HepG2 (cell line): Measurements from ENCODE around the gene PARP3. TPM values are rescaled to one million over a fixed set of nuclear protein-coding genes. Genes with fewer than 3 reads are reported as not detected.

Experiments used
- CHCHD3 ChIP-seq: sonication (generic); formaldehyde crosslinking; IDR thresholded peaks from 2 replicates; pipeline ENCODE4 v1.8.0; 2022; ENCODE audit warnings: mild to moderate bottlenecking, missing genetic modification reagents, moderate library complexity
- FLYWCH1 ChIP-seq: sonication (generic); formaldehyde crosslinking; IDR thresholded peaks from 2 replicates; pipeline ENCODE4 v1.8.1; 2023; ENCODE audit warnings: mild to moderate bottlenecking, missing genetic modification reagents
- GLMP ChIP-seq: sonication (generic); formaldehyde crosslinking; IDR thresholded peaks from 2 replicates; pipeline ENCODE4 v1.9.0; 2021; ENCODE audit warnings: missing genetic modification reagents, mild to moderate bottlenecking, borderline replicate concordance
- HDAC2 ChIP-seq: sonication (generic); formaldehyde crosslinking; IDR thresholded peaks from 2 replicates; pipeline ENCODE4 v1.4.0; 2020; ENCODE audit warnings: missing genetic modification reagents
- HHEX ChIP-seq: IDR thresholded peaks from 2 replicates; pipeline ENCODE4 v1.6.1; 2016; ENCODE audit warnings: control low read depth
- HOXA7 ChIP-seq: sonication (generic); formaldehyde crosslinking; IDR thresholded peaks from 2 replicates; pipeline ENCODE4 v1.8.1; 2022; ENCODE audit warnings: mild to moderate bottlenecking, missing genetic modification reagents, moderate library complexity
- IKZF1 ChIP-seq: fragments of 450-650 bp; IDR thresholded peaks from 2 replicates; pipeline ENCODE4 v1.7.1; 2016
- KMT2B ChIP-seq: IDR thresholded peaks from 2 replicates; pipeline ENCODE4 v1.6.1; 2016; ENCODE audit warnings: missing genetic modification reagents, missing compliant biosample characterization
- LCORL ChIP-seq, 2 experiments: fragments of 450-650 bp in 1 of 2; sonication (generic) in 1 of 2; formaldehyde crosslinking in 1 of 2; IDR thresholded peaks; 2 replicates each; pipeline versions ENCODE4 v1.5.0 to v1.6.1; 2017 to 2020; ENCODE audit warnings: antibody characterized with exemption in 1 of 2, missing genetic modification reagents in 1 of 2
- MAF1 ChIP-seq: sonication (generic); formaldehyde crosslinking; IDR thresholded peaks from 2 replicates; pipeline ENCODE4 v1.5.0; 2020; ENCODE audit warnings: missing genetic modification reagents, borderline replicate concordance
- MBD4 ChIP-seq: IDR thresholded peaks from 2 replicates; pipeline ENCODE4 v1.6.1; 2012; ENCODE audit warnings: low read length, inconsistent platforms, borderline replicate concordance
- MED1 ChIP-seq: sonication (generic); formaldehyde crosslinking; IDR thresholded peaks from 2 replicates; pipeline ENCODE4 v1.4.0; 2020; ENCODE audit warnings: missing genetic modification reagents
- NFRKB ChIP-seq: fragments of 450-650 bp; IDR thresholded peaks from 2 replicates; pipeline ENCODE4 v1.6.1; 2017
- NRL ChIP-seq: sonication (generic); formaldehyde crosslinking; IDR thresholded peaks from 2 replicates; pipeline ENCODE4 v1.5.0; 2020; ENCODE audit warnings: missing genetic modification reagents, mild to moderate bottlenecking, moderate library complexity, borderline replicate concordance
- PHB2 ChIP-seq: fragments of 450-650 bp; IDR thresholded peaks from 2 replicates; pipeline ENCODE4 v1.6.1; 2018; ENCODE audit not compliant: partially characterized antibody
- PRPF4 ChIP-seq: fragments of 200-400 bp; formaldehyde crosslinking; IDR thresholded peaks from 2 replicates; pipeline ENCODE4 v1.6.1; 2016; ENCODE audit warnings: low read length, low read depth; ENCODE audit not compliant: poor library complexity, severe bottlenecking
- REST ChIP-seq, 2 experiments: IDR thresholded peaks; 2 replicates each; pipeline ENCODE4 v1.6.1; 2011 to 2012; ENCODE audit warnings: low read length in 2 of 2, borderline replicate concordance in 1 of 2, low read depth in 1 of 2, mild to moderate bottlenecking in 1 of 2, moderate library complexity in 1 of 2
- TBX3 ChIP-seq: fragments of 450-650 bp; IDR thresholded peaks from 2 replicates; pipeline ENCODE4 v1.6.1; 2017; ENCODE audit warnings: antibody characterized with exemption, mild to moderate bottlenecking, inconsistent platforms, borderline replicate concordance
- YEATS2 ChIP-seq: sonication (generic); formaldehyde crosslinking; IDR thresholded peaks from 2 replicates; pipeline ENCODE4 v1.4.0; 2020; ENCODE audit warnings: missing genetic modification reagents, borderline replicate concordance
- ZBTB7A ChIP-seq: sonication (generic); formaldehyde crosslinking; IDR thresholded peaks from 2 replicates; pipeline ENCODE4 v1.8.0; 2022; ENCODE audit warnings: mild to moderate bottlenecking, missing genetic modification reagents
- ZFY ChIP-seq: sonication (generic); formaldehyde crosslinking; IDR thresholded peaks from 2 replicates; pipeline ENCODE4 v1.4.0; 2020; ENCODE audit warnings: missing genetic modification reagents
- ZMYM2 ChIP-seq: sonication (generic); formaldehyde crosslinking; IDR thresholded peaks from 2 replicates; pipeline ENCODE4 v1.8.0; 2022; ENCODE audit warnings: mild to moderate bottlenecking, missing genetic modification reagents
- ZNF17 ChIP-seq: sonication (generic); formaldehyde crosslinking; IDR thresholded peaks from 2 replicates; pipeline ENCODE4 v1.5.0; 2020; ENCODE audit warnings: mild to moderate bottlenecking, missing genetic modification reagents
- ZNF263 ChIP-seq: sonication (generic); formaldehyde crosslinking; IDR thresholded peaks from 2 replicates; pipeline ENCODE4 v1.4.0; 2020; ENCODE audit warnings: missing genetic modification reagents
- ZNF382 ChIP-seq: sonication (generic); formaldehyde crosslinking; IDR thresholded peaks from 2 replicates; pipeline ENCODE4 v1.5.0; 2020; ENCODE audit warnings: missing genetic modification reagents, mild to moderate bottlenecking, borderline replicate concordance
- ZNF383 ChIP-seq: sonication (generic); formaldehyde crosslinking; IDR thresholded peaks from 2 replicates; pipeline ENCODE4 v1.4.0; 2020; ENCODE audit warnings: missing genetic modification reagents, mild to moderate bottlenecking, borderline replicate concordance
- ZNF644 ChIP-seq: IDR thresholded peaks from 2 replicates; pipeline ENCODE4 v1.6.1; 2016; ENCODE audit warnings: low read depth
- ZZZ3 ChIP-seq: sonication (generic); formaldehyde crosslinking; IDR thresholded peaks from 2 replicates; pipeline ENCODE4 v1.4.0; 2020; ENCODE audit warnings: missing genetic modification reagents, mild to moderate bottlenecking, borderline replicate concordance
- polyA plus RNA-seq, 8 experiments: library from polyadenylated mRNA; depleted of rRNA in 3 of 8; stranded (reverse) in 7 of 8; unstranded in 1 of 8; fragments of >200 nt; fragmentation: Illumina TruSeq in 4 of 8; extraction: Trizol in 4 of 8; gene quantifications; 2 replicates each; pipeline versions ENCODE4 v1.2.1 to v1.2.3, GENCODE V29; 2011 to 2016; ENCODE audit warnings: low read depth in 4 of 8, missing spikeins in 1 of 8, mixed read lengths in 1 of 8; ENCODE audit not compliant: insufficient read depth in 1 of 8
- total RNA-seq, 5 experiments: library from RNA; depleted of rRNA; stranded (reverse); fragments of >200 nt; fragmentation: Illumina TruSeq; extraction: Trizol; gene quantifications; 2 replicates each; pipeline ENCODE4 v1.2.3, GENCODE V29; 2016; ENCODE audit warnings: low read depth in 1 of 5

PARP3 gene
- total and polyA plus RNA-seq, 2 of the 13 experiments (the other 11 are each of a cell fraction or from before 2014, with no cell fraction given): 11.2 to 21.5 TPM

DNA sequence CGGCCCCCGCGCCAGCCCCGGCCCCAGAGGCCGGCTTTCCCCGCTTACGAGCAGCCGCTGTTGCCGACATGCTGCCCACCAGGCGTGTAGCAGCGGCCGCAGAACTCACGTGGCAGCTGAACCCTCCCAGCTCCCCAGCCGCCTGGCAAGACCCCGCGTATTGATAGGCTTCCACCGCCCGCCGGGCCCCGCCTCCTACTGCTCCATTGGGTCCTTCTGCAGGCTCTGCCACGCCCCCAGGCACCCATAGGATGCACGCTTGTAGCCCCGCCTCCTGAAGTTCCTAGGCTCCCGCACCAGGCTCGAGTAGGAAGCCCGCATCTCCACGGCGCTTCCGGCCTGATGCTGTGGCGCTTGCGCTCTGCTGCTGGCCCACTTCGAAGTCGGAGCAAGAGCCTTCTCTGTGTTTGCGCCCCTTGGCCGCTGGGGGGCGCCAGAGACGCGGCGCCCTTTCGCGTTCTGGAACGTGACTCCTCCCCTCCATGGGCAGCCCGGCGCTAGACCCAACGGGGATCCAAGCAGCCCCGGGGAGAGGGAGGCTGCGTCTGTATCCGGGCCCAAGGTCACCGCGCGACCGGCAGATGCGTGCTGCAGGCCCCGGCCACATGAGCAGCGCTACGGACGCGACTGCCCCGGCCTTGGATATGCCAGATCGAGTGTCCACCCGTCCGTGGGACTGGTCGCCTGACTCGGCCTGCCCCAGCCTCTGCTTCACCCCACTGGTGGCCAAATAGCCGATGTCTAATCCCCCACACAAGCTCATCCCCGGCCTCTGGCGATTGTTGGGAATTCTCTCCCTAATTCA is at the start of gene PARP3, which contains the start of gene RRP9 (continued):
- TF ChIP-seq GLMP (CRISPR knock-in tag) (no peak), NRL (peak; percentile 32; the same call in 1 of the 2 replicates), ZNF383 (CRISPR knock-in tag) (no peak), MBD4 (no peak), ZNF263 (CRISPR knock-in tag) (peak; percentile 91), FLYWCH1 (CRISPR knock-in tag) (no peak), MAF1 (CRISPR knock-in tag) (peak; percentile 20; the same call in 1 of the 2 replicates), KMT2B (CRISPR knock-in tag) (peak; percentile 77), ZMYM2 (CRISPR knock-in tag) (no peak), HHEX (CRISPR knock-in tag) (no peak), CHCHD3 (CRISPR knock-in tag) (no peak), ZNF644 (CRISPR knock-in tag) (no peak), LCORL (IDR thresholded peaks at IDR 0.05) (no peak), LCORL (CRISPR knock-in tag; IDR thresholded peaks at IDR 0.05) (peak; percentile 93), ZBTB7A (CRISPR knock-in tag) (no peak), ZNF17 (CRISPR knock-in tag) (no peak), HOXA7 (no peak), ZNF382 (CRISPR knock-in tag) (no peak), HDAC2 (CRISPR knock-in tag) (peak; percentile 75), ZZZ3 (CRISPR knock-in tag) (peak; percentile 86), REST (IDR thresholded peaks at IDR 0.05; ENCODE audit: borderline replicate concordance in 1 of 2, low read depth in 1 of 2, low read length in 2 of 2) (peak in 1 of 2 experiments; percentile 36; a peak in 1 of 4 replicates), NFRKB (no peak), MED1 (peak; percentile 88), ZFY (CRISPR knock-in tag) (peak; percentile 94), TBX3 (0 out of 2 replicates have a peak, but pooled peaks have one; percentile 41), YEATS2 (peak; percentile 93; the same call in 1 of the 2 replicates), PHB2 (no peak), PRPF4 (no peak), IKZF1 (no peak)
